ENCODE results near the gene CREBBP. TPM values are rescaled to one million over a fixed set of nuclear protein-coding genes. Genes with fewer than 3 reads are reported as not detected.

CREBBP gene
- total RNA-seq, 1 experiment from 2014 or later, result 10.8 TPM

Other genes with a start within 250 kb of the CREBBP start
- gene DNASE1, start 226.0 kb downstream of the CREBBP start, total RNA-seq (2014; rRNA removed; shearing (Covaris generic)), result 6.3 and 8.1 TPM in 2 replicates
- 149 and 171 TPM in 2 replicates for gene TRAP1, start 163.2 kb downstream of the CREBBP start, total RNA-seq (2014; rRNA removed; shearing (Covaris generic))
- gene ADCY9, start 235.7 kb upstream of the CREBBP start, total RNA-seq (2014; rRNA removed; shearing (Covaris generic)), result 7.9 and 8.7 TPM in 2 replicates